B cell (primary cell): ENCODE data around the gene ZNF776. TPM values are rescaled to one million over a fixed set of nuclear protein-coding genes. Genes with fewer than 3 reads are reported as not detected.

Experiments used
- ATAC-seq: fragments of 200-7000 bp; cut with Tn5 transposase; one replicate; pipeline ENCODE4 v1.10.0; 2021; ENCODE audit warnings: low read depth, mild to moderate bottlenecking, moderate number of reproducible peaks, moderate library complexity
- CTCF ChIA-PET: fragments of 350-600 bp; sonication (Branson Sonifier 250); formaldehyde crosslinking; loops from one replicate; lab custom pipeline; 2021; ENCODE audit warnings: antibody characterized with exemption, inconsistent platforms; lab: Charles Lee
- POLR2A ChIA-PET: fragments of 350-600 bp; sonication (Branson Sonifier 250); formaldehyde crosslinking; loops from one replicate; lab custom pipeline; 2021; ENCODE audit warnings: antibody characterized with exemption; lab: Charles Lee
- DNase-seq: peaks from one replicate; pipeline ENCODE4 v3.0.0; 2013
- H2AFZ ChIP-seq: 2 replicates; pipeline ENCODE4 v1.6.1; 2012; ENCODE audit warnings: mild to moderate bottlenecking, low read depth, low read length; ENCODE audit not compliant: insufficient read depth, poor library complexity, severe bottlenecking
- H3K27ac ChIP-seq, 2 donors: 1 replicate in 1 of 2; 2 replicates in 1 of 2; pipeline ENCODE4 v1.5.1; 2012 to 2013; ENCODE audit warnings: low read length in 2 of 2, mild to moderate bottlenecking in 2 of 2, moderate library complexity in 1 of 2
- H3K27me3 ChIP-seq, 4 experiments: fragments of 200-600 bp in 1 of 4; sonication (generic) in 1 of 4; replicated peaks in 1 of 4; 1 replicate in 2 of 4; 2 replicates in 2 of 4; pipeline versions ENCODE4 v1.6.1 to v1.7.0; 2013 to 2016; ENCODE audit warnings: low read length in 3 of 4, mild to moderate bottlenecking in 2 of 4, mixed read lengths in 1 of 4, moderate library complexity in 1 of 4; ENCODE audit not compliant: insufficient read depth in 4 of 4, control insufficient read depth in 3 of 4; ENCODE audit errors: control extremely low read depth in 1 of 4
- H3K36me3 ChIP-seq, 2 experiments: replicated peaks in 1 of 2; 1 replicate in 1 of 2; 2 replicates in 1 of 2; pipeline versions ENCODE4 v1.6.1 to v1.7.1; 2013; ENCODE audit warnings: low read length in 1 of 2; ENCODE audit not compliant: insufficient read depth in 2 of 2, control insufficient read depth in 1 of 2; ENCODE audit errors: control extremely low read depth in 1 of 2, extremely low read depth in 1 of 2
- H3K4me1 ChIP-seq, 2 donors: fragments of 200-600 bp in 1 of 2; sonication (generic) in 1 of 2; 1 replicate in 1 of 2; 2 replicates in 1 of 2; pipeline versions ENCODE4 v1.5.1 to v1.6.1; 2013 to 2017; ENCODE audit warnings: low read length in 2 of 2; ENCODE audit not compliant: control insufficient read depth in 2 of 2, insufficient read depth in 2 of 2
- H3K4me2 ChIP-seq: replicated peaks from 2 replicates; pipeline ENCODE3; 2012; ENCODE audit warnings: mild to moderate bottlenecking, low read depth, low read length; ENCODE audit not compliant: poor library complexity, severe bottlenecking
- H3K4me3 ChIP-seq, 5 experiments: fragments of 200-600 bp in 1 of 5; sonication (generic) in 1 of 5; 1 replicate in 3 of 5; 2 replicates in 2 of 5; pipeline versions ENCODE4 v1.5.1 to v1.7.0; 2011 to 2016; ENCODE audit warnings: low read length in 4 of 5, mild to moderate bottlenecking in 4 of 5, low read depth in 2 of 5, control low read depth in 1 of 5, moderate library complexity in 1 of 5; ENCODE audit not compliant: insufficient read depth in 1 of 5; ENCODE audit errors: control extremely low read depth in 1 of 5, extremely low read depth in 1 of 5
- H3K79me2 ChIP-seq: fragments of 200-600 bp; sonication (generic); one replicate; pipeline ENCODE4 v1.6.0; 2016; ENCODE audit warnings: low read length; ENCODE audit not compliant: control insufficient read depth, insufficient read depth
- H3K9ac ChIP-seq: fragments of 200-600 bp; sonication (generic); 2 replicates; pipeline ENCODE4 v1.6.1; 2017; ENCODE audit warnings: mild to moderate bottlenecking, low read length, moderate library complexity
- H3K9me3 ChIP-seq, 3 donors: one replicate each; pipeline versions ENCODE4 v1.6.1 to v1.7.1; 2013; ENCODE audit warnings: low read length in 2 of 3; ENCODE audit not compliant: control insufficient read depth in 2 of 3, insufficient read depth in 1 of 3; ENCODE audit errors: control extremely low read depth in 1 of 3
- H4K20me1 ChIP-seq: 2 replicates; pipeline ENCODE4 v1.6.0; 2012; ENCODE audit warnings: mild to moderate bottlenecking, low read length; ENCODE audit not compliant: insufficient read depth, control insufficient read depth, poor library complexity, severe bottlenecking
- H3K27ac Mint-ChIP-seq: one replicate; pipeline ENCODE4 v1.8.0; 2021; ENCODE audit warnings: mixed read lengths
- H3K27me3 Mint-ChIP-seq: one replicate; pipeline ENCODE4 v1.8.0; 2021; ENCODE audit warnings: mixed read lengths
- H3K4me1 Mint-ChIP-seq: one replicate; pipeline ENCODE4 v1.8.0; 2021; ENCODE audit warnings: mixed read lengths
- H3K4me3 Mint-ChIP-seq: one replicate; pipeline ENCODE4 v1.8.0; 2021; ENCODE audit warnings: mixed read lengths
- H3K9me3 Mint-ChIP-seq: one replicate; pipeline ENCODE4 v1.8.0; 2022; ENCODE audit warnings: mixed read lengths; ENCODE audit not compliant: insufficient read depth
- EZH2 ChIP-seq: IDR thresholded peaks from 2 replicates; pipeline ENCODE4 v1.6.1; 2012; ENCODE audit warnings: borderline replicate concordance, low read depth, mild to moderate bottlenecking, moderate library complexity, low read length; ENCODE audit not compliant: insufficient read depth, poor library complexity, severe bottlenecking
- WGBS: methylation state at CpG from one replicate; pipeline ENCODE4 v1.1.5; 2013; ENCODE audit warnings: missing lambda C conversion rate; ENCODE audit not compliant: insufficient coverage; 5-methylcytosine and 5-hydroxymethylcytosine counted together
- intact Hi-C: fragments of 100-400 bp; cut with micrococcal nuclease; formaldehyde crosslinking; loops from one replicate; pipeline ENCODE4 v1.10.0; 2022
- polyA plus RNA-seq: library from polyadenylated mRNA; depleted of rRNA; stranded (reverse); fragments of >200 nt; gene quantifications from 2 replicates; pipeline ENCODE4 v1.2.3, GENCODE V29; 2012
- total RNA-seq, 2 donors: library from RNA; stranded (reverse); fragments of 120-200 nt in 1 of 2; gene quantifications; 1 replicate in 1 of 2; 2 replicates in 1 of 2; pipeline versions ENCODE4 v1.2.3 to v1.2.4, GENCODE V29; 2013 to 2022
- TF ChIP-seq, protein P1 (sequence below): fragments of 200-600 bp; IDR thresholded peaks from one replicate; pipeline ENCODE4 v1.8.0; 2022; ENCODE audit warnings: antibody characterized with exemption, mild to moderate bottlenecking

The ZNF776 gene
- total and polyA plus RNA-seq, 2 donors (not counting 1 experiment from before 2014, with no cell fraction given) = 15.6 to 47.5 TPM

GRCh38 chr19:57708641-57709361, 37.8 kb upstream of the ZNF776 start, which contains the start of gene ZNF154:
Gene ZNF154, minus strand, starts transcription at chr19:57709204. Its CDS starts 233 bp downstream, at chr19:57708971.
- Mint-ChIP-seq H3K27ac (peak within 1 kb of the TSS; percentile 98), H3K9me3 (peaks cover 6% of the 10 kb centered on the region), H3K4me1 (peaks cover 46% of the 10 kb centered on the region), H3K27me3 (no peaks in the 10 kb centered on the region), H3K4me3 (peak within 1 kb of the TSS; percentile 91)
- Histone ChIP-seq H4K20me1 (peaks cover 15% of the 10 kb centered on the region), H3K9ac (peak within 1 kb of the TSS; percentile 99), H3K36me3 (peaks cover 5 to 24% of the 10 kb centered on the region in 2 experiments), H3K79me2 (peaks cover 49% of the 10 kb centered on the region), H3K4me1 (peaks cover 23 to 35% of the 10 kb centered on the region in 2 donors), H2AFZ (peak within 1 kb of the TSS; percentile 89), H3K4me2 (peak within 1 kb of the TSS; percentile 83), H3K27ac (peak within 1 kb of the TSS; percentile 97 to 99), H3K9me3 (peaks cover 0 to 27% (median 0%) of the 10 kb centered on the region in 3 donors), H3K4me3 (peak within 1 kb of the TSS; percentile 57 to 96 (median 81)), H3K27me3 (no peaks in the 10 kb centered on the region)
- intact Hi-C loops = loop anchor here (1.0 kb wide), 2 partner anchors 18 to 28 kb away; partner anchors contain the start of genes ZNF551 and ZNF671
- ChIA-PET CTCF (interaction anchor here (0.6 to 0.8 kb wide), 2 partner anchors 18 to 238 kb away, joined by 3 to 4 read pairs; no protein-coding TSS in a partner anchor), POLR2A (interaction anchor here (0.5 to 1.6 kb wide), 10 partner anchors 13 to 559 kb away, joined by 3 to 8 read pairs (median 4); partner anchors contain the start of genes ZNF134, ZNF548, ZNF551 and ZNF671)
- DNase-seq (peak; percentile 85), ATAC-seq (peak; percentile 92)
- WGBS = 4% methylated on average over 53 of the region's 53 CpGs
- TF ChIP-seq EZH2 = no peak

GRCh38 chr19:57709616-57710015, 37.0 kb upstream of the ZNF776 start:
- WGBS = 93% methylated on average over 9 of the region's 15 CpGs
- H3K9me3 ChIP-seq = peaks cover 0 to 27% (median 0%) of the 10 kb centered on the region in 3 donors
- peak overlapping the region; percentile 89 for H2AFZ ChIP-seq
- Mint-ChIP-seq H3K9me3 (peaks cover 6% of the 10 kb centered on the region), H3K4me3 (peak overlapping the region; percentile 91), H3K27ac (no peak overlapping the region), H3K4me1 (peaks cover 39% of the 10 kb centered on the region), H3K27me3 (no peaks in the 10 kb centered on the region)
- H4K20me1 ChIP-seq = peaks cover 15% of the 10 kb centered on the region
- H3K27ac ChIP-seq = peak overlapping the region in 1 of 2 donors; percentile 99
- H3K4me3 ChIP-seq = peak overlapping the region; percentile 57 to 96 (median 81)
- peaks cover 4 to 16% of the 10 kb centered on the region in 2 experiments for H3K36me3 ChIP-seq
- no peak for DNase-seq
- H3K9ac ChIP-seq = peak overlapping the region; percentile 99
- POLR2A ChIA-PET = interaction anchor here (0.6 to 1.6 kb wide), 8 partner anchors 14 to 558 kb away, joined by 3 to 8 read pairs (median 4); partner anchors contain the start of genes ZNF134, ZNF548, ZNF551 and ZNF671
- H3K4me1 ChIP-seq = peaks cover 23 to 35% of the 10 kb centered on the region in 2 donors
- peaks cover 43% of the 10 kb centered on the region for H3K79me2 ChIP-seq
- intact Hi-C loops = loop anchor here (1.0 kb wide), 2 partner anchors 18 to 28 kb away; partner anchors contain the start of genes ZNF551 and ZNF671
- no peak for ATAC-seq
- CTCF ChIA-PET = interaction anchor here (0.8 kb wide), 1 partner anchor 17 kb away, joined by 3 read pairs; no protein-coding TSS in a partner anchor
- peak overlapping the region; percentile 83 for H3K4me2 ChIP-seq
- H3K27me3 ChIP-seq = no peaks in the 10 kb centered on the region
- TF ChIP-seq EZH2 = no peak
- TF ChIP-seq, protein P1, sequence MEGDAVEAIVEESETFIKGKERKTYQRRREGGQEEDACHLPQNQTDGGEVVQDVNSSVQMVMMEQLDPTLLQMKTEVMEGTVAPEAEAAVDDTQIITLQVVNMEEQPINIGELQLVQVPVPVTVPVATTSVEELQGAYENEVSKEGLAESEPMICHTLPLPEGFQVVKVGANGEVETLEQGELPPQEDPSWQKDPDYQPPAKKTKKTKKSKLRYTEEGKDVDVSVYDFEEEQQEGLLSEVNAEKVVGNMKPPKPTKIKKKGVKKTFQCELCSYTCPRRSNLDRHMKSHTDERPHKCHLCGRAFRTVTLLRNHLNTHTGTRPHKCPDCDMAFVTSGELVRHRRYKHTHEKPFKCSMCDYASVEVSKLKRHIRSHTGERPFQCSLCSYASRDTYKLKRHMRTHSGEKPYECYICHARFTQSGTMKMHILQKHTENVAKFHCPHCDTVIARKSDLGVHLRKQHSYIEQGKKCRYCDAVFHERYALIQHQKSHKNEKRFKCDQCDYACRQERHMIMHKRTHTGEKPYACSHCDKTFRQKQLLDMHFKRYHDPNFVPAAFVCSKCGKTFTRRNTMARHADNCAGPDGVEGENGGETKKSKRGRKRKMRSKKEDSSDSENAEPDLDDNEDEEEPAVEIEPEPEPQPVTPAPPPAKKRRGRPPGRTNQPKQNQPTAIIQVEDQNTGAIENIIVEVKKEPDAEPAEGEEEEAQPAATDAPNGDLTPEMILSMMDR = no peak
